ENCODE data around the gene BIN1.

DNA sequence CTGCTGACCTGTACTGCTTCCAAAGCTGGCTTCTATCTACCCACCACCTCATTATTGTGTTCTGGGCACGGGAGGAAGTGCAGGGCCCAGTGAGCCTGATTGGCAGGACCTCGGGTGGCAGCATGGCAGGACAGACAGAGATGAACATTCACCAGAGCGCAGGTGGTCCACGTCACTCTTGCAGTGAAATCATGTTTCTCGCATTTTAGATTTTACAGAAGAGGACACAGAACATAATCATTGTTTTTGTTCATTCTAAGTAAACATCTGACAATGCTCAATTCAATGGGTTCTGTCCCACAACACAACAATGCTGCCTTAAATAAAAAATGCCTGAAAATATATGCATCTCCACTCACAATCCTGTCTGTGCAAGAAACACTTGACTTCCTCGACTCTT is 11.5 kb upstream of the BIN1 start:
- TF ChIP-seq, protein P1, sequence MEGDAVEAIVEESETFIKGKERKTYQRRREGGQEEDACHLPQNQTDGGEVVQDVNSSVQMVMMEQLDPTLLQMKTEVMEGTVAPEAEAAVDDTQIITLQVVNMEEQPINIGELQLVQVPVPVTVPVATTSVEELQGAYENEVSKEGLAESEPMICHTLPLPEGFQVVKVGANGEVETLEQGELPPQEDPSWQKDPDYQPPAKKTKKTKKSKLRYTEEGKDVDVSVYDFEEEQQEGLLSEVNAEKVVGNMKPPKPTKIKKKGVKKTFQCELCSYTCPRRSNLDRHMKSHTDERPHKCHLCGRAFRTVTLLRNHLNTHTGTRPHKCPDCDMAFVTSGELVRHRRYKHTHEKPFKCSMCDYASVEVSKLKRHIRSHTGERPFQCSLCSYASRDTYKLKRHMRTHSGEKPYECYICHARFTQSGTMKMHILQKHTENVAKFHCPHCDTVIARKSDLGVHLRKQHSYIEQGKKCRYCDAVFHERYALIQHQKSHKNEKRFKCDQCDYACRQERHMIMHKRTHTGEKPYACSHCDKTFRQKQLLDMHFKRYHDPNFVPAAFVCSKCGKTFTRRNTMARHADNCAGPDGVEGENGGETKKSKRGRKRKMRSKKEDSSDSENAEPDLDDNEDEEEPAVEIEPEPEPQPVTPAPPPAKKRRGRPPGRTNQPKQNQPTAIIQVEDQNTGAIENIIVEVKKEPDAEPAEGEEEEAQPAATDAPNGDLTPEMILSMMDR (IDR thresholded peaks at IDR 0.05) = no peak
- no peak for TF ChIP-seq POLR2A (IDR thresholded peaks at IDR 0.05)
